ENCODE data around the gene LMNA. TPM values are rescaled to one million over a fixed set of nuclear protein-coding genes. Genes with fewer than 3 reads are reported as not detected.
A peak's percentile ranks its signal among the peaks of the same experiment; 100 is the strongest.

LMNA gene
- total RNA-seq, 4 donors from 2014 or later, result 143 to 244 (median 220) TPM

DNA sequence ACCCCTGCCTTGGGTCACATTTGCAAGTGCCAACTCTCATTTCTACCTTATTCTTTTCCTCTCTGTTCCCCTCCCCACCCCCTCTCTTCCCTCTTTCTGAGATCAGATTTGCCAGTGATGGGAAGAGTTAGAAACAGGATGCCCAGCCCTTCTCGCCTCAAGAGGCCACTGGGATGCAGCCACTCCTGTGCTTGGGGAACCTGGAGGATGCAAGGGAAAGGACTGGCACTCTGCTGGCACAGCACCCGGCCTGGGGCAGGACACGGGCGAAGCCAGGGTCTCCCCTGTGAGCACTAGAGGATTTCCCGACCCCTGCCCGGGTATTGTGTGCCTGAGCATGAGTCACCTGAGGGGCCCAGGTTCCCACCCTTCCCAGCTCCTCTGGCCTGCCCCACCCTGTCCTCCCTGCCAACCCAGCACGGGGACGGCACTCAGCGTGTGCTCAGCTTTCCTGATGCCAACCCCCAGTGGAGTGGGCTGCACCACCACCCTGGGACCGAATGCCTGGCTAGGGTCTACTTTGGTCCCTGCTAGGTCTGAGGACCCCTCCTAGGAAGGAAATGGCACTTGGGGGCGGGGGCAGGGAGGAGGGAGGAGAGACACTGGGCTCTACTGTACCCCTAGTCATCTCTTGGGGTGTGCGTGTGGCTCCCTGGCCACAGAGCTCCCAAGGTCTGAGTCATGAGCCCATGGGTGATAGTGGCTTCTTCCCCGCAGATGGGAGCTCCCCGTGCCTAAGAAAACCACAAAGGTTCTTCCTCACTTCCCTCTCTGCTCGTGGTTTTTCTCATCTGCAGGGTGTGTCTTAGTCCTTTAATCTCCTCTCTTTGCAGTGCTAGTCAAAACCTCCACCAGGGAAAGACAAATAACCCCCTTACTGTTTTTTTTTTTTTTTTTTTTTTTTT is 12.4 kb downstream of the LMNA start:
- in situ Hi-C loops (cut with MboI; ENCODE audit: low sequenced_read_pairs in 4 of 4) (no loop called here), intact Hi-C loops (cut with DNase I; ENCODE audit: low total_unique reads) (loop anchor here (10.0 kb wide), 3 partner anchors 538 to 1122 kb away; partner anchors contain the start of genes MRPL24 and ZBTB7B)
- H3K36me3 ChIP-seq, result peaks cover 0 to 15% of the 10 kb centered on the region in 2 donors
- no peaks in the 10 kb centered on the region for H3K27me3 ChIP-seq
- H3K27ac ChIP-seq, result peak overlapping the region; percentile 98 to 99 (median 98)
- ATAC-seq (no peak), DNase-seq (no peak)
- H3K4me3 ChIP-seq, result peak overlapping the region in 3 of 4 donors; percentile 14 to 43 (median 38)
- H3K9me3 ChIP-seq, result no peaks in the 10 kb centered on the region
- H3K4me1 ChIP-seq, result peaks cover 84 to 88% of the 10 kb centered on the region in 2 donors
- no peak for TF ChIP-seq POLR2A (IDR thresholded peaks at IDR 0.05)
- TF ChIP-seq, protein P1, sequence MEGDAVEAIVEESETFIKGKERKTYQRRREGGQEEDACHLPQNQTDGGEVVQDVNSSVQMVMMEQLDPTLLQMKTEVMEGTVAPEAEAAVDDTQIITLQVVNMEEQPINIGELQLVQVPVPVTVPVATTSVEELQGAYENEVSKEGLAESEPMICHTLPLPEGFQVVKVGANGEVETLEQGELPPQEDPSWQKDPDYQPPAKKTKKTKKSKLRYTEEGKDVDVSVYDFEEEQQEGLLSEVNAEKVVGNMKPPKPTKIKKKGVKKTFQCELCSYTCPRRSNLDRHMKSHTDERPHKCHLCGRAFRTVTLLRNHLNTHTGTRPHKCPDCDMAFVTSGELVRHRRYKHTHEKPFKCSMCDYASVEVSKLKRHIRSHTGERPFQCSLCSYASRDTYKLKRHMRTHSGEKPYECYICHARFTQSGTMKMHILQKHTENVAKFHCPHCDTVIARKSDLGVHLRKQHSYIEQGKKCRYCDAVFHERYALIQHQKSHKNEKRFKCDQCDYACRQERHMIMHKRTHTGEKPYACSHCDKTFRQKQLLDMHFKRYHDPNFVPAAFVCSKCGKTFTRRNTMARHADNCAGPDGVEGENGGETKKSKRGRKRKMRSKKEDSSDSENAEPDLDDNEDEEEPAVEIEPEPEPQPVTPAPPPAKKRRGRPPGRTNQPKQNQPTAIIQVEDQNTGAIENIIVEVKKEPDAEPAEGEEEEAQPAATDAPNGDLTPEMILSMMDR (IDR thresholded peaks at IDR 0.05 in 4 of 5, conservative IDR thresholded peaks at IDR 0.05 in 1 of 5), result no peak

DNA sequence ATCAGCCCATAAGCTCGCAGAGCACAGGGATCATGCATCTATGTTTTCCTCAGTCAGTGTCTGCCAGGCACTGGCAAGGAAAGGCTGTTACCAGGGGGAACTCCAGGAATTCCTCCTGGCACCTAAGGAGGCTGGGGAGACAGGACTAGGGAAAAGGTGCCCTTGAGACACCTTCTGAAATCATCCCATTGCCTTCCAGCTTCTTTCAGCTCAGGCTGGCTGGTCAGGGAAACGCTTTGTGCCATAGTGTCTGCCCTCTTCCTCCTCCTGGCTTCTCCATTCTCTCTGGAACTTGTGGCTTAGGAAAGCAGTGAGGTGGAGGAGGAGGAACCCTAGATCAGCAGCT is 13.8 kb downstream of the LMNA start:
- intact Hi-C loops (cut with DNase I; ENCODE audit: low total_unique reads), result loop anchor here (10.0 kb wide), 3 partner anchors 537 to 1123 kb away; partner anchors contain the start of genes MRPL24 and ZBTB7B
- Histone ChIP-seq H3K4me1 (peaks cover 70 to 74% of the 10 kb centered on the region in 2 donors), H3K27ac (peak overlapping the region; percentile 98 to 99 (median 98)), H3K9me3 (no peaks in the 10 kb centered on the region), H3K36me3 (peaks cover 0 to 29% of the 10 kb centered on the region in 2 donors), H3K4me3 (peak overlapping the region in 3 of 4 donors; percentile 2 to 8 (median 7)), H3K27me3 (no peaks in the 10 kb centered on the region)
- in situ Hi-C loops (cut with MboI; ENCODE audit: low sequenced_read_pairs in 4 of 4), result no loop called here
- DNase-seq (no peak), ATAC-seq (no peak)
- TF ChIP-seq, protein P1 (IDR thresholded peaks at IDR 0.05 in 4 of 5, conservative IDR thresholded peaks at IDR 0.05 in 1 of 5), result no peak
- TF ChIP-seq POLR2A (IDR thresholded peaks at IDR 0.05), result no peak

DNA sequence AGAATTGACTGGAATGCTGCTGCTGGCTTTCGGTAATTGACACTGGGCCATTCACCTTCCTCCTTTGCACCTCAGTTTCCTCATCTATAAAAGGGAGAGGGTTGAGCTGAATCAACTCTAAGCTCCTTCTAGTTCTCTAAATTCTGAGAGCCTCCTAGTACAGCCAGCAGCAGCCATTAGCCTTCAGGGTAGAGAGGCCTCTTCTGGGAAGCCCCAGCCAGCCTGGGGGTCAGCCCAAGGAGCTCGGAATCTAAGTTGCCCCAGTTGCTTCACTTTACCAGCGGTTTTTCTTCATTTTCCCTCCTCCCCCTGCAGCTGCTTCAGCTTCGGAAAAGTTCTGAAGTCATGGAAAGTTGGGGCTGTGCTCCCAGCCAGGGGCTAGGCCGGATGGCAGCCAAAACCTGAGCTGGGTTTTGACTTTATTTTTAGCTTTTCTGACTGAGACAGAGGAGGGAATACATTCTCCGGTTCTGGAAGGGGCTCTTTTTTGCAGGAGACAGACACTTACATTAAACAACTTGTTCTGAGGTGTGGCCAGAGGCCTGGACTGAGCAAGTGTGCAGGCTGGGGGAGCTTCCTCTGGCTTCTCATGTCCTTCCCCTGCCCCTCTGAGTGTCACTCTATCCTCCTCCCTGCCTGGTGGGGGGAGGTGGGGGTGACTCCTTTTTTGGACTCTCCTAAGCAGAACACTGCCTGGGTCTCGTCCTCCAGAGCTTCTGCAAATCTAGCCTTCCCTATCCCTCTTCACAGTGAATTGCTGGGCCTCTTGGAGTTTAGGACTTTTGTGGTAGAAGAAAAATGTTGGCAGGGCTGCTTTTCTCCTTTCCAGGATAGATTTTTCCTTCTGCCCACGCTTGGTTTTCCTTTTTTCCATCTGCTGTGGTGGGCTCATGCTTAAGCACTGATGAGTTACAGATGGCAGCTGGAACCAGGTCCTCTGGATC is 14.4 kb downstream of the LMNA start:
- in situ Hi-C loops (cut with MboI; ENCODE audit: low sequenced_read_pairs in 4 of 4) (no loop called here), intact Hi-C loops (cut with DNase I; ENCODE audit: low total_unique reads) (loop anchor here (10.0 kb wide), 3 partner anchors 536 to 1124 kb away; partner anchors contain the start of genes MRPL24 and ZBTB7B)
- DNase-seq (no peak), ATAC-seq (peak in 1 of 2 donors; percentile 9)
- TF ChIP-seq POLR2A (IDR thresholded peaks at IDR 0.05), result peak in 1 of 2 donors; percentile 10
- TF ChIP-seq, protein P1 (IDR thresholded peaks at IDR 0.05 in 4 of 5, conservative IDR thresholded peaks at IDR 0.05 in 1 of 5), result no peak
- H3K4me3 ChIP-seq, result peak overlapping the region; percentile 2 to 42 (median 18)
- H3K27me3 ChIP-seq, result no peaks in the 10 kb centered on the region
- peaks cover 63 to 69% of the 10 kb centered on the region in 2 donors for H3K4me1 ChIP-seq
- H3K9me3 ChIP-seq, result no peaks in the 10 kb centered on the region
- H3K36me3 ChIP-seq, result peaks cover 0 to 36% of the 10 kb centered on the region in 2 donors
- peak overlapping the region; percentile 98 to 99 (median 98) for H3K27ac ChIP-seq

All from gastrocnemius medialis (tissue), 4 donors.